ENCODE data around the gene B3GNT7.
"Not testable (repeated sequence)": the region's sequence is repeated elsewhere in the genome, so short reads cannot be mapped to it uniquely, and the experiment has no call there.

- not testable (repeated sequence) for TF ChIP-seq EZH2 (IDR thresholded peaks at IDR 0.05; ENCODE audit: insufficient read depth, poor library complexity, severe bottlenecking); EZH2phosphoT487 (IDR thresholded peaks at IDR 0.05; ENCODE audit: insufficient read depth, low read depth)
Measured at GRCh38 chr2:231430437-231430836, 34.9 kb downstream of the B3GNT7 start.

Data from GM23248 (cell line).